AG09309 (cell line): ENCODE data around the gene KLHL14.

Experiments used
- DNase-seq: peaks from one replicate; pipeline ENCODE4 v3.0.0-alpha.2; 2010; ENCODE audit warnings: low read depth
- H3K4me3 ChIP-seq: 2 replicates; pipeline ENCODE4 v1.5.1; 2011; ENCODE audit warnings: mild to moderate bottlenecking, low read depth, low read length, moderate library complexity; ENCODE audit not compliant: control insufficient read depth
- TF ChIP-seq, protein P1 (sequence below): IDR thresholded peaks from 2 replicates; pipeline ENCODE4 v1.5.1; 2011; ENCODE audit warnings: mild to moderate bottlenecking, low read depth, low read length, inconsistent platforms; ENCODE audit not compliant: insufficient read depth, control insufficient read depth; ENCODE audit errors: missing control alignments

KLHL14 gene

GRCh38 chr18:32777049-32777448 is 4.2 kb upstream of the KLHL14 start:
- TF ChIP-seq, protein P1, sequence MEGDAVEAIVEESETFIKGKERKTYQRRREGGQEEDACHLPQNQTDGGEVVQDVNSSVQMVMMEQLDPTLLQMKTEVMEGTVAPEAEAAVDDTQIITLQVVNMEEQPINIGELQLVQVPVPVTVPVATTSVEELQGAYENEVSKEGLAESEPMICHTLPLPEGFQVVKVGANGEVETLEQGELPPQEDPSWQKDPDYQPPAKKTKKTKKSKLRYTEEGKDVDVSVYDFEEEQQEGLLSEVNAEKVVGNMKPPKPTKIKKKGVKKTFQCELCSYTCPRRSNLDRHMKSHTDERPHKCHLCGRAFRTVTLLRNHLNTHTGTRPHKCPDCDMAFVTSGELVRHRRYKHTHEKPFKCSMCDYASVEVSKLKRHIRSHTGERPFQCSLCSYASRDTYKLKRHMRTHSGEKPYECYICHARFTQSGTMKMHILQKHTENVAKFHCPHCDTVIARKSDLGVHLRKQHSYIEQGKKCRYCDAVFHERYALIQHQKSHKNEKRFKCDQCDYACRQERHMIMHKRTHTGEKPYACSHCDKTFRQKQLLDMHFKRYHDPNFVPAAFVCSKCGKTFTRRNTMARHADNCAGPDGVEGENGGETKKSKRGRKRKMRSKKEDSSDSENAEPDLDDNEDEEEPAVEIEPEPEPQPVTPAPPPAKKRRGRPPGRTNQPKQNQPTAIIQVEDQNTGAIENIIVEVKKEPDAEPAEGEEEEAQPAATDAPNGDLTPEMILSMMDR = no peak
- DNase-seq = no peak

DNA sequence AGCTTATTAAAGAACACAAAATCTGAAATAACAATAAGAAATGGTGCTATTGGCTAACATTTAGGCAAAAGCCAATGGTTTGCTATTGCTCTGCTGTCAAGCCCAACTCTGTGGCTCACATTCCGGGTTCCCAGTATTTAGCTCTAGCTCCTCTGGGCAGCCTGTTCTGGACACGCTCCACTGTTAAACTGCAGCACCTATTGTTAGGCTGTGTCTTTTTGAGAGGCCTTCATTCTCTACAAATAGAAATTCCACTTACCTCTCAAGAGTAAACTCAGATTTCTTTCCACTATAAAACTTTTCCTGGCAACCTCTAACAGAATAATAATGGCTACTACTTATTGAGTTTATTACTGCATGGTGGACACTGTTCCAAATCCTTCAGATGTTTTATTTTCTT is 3.7 kb upstream of the KLHL14 start:
- DNase-seq = no peak
- TF ChIP-seq, protein P1 = no peak
- H3K4me3 ChIP-seq = no peak overlapping the region

More at GRCh38 chr18:32777049-32777448, 4.2 kb upstream of the KLHL14 start:
- no peak overlapping the region for H3K4me3 ChIP-seq

DNA sequence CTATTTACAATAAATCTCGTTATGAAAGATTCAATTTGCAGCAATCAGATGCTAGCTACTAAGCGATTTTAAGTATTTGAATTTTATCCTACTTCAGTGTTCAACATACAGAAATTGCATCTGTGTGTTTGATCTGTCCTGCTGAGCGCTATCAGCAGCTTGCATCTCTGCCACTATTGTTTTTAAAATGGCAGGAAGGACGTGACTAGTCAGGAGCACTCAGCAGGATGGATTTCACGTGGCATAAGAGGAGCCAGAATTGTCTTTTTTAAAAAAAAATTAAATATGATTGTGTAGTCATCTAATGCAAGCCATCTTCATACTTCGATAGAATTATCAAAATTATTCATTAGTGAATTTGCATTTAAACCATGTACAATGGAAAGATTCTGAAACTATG is 2.8 kb upstream of the KLHL14 start:
- TF ChIP-seq, protein P1 = no peak
- no peak for DNase-seq
- no peak overlapping the region for H3K4me3 ChIP-seq

- no peak overlapping the region for H3K4me3 ChIP-seq
- TF ChIP-seq, protein P1 = no peak
- DNase-seq = no peak
Measured at GRCh38 chr18:32773382-32773712, 524 bp upstream of the KLHL14 start.

GRCh38 chr18:32771871-32772580 is 797 bp downstream of the KLHL14 start:
- TF ChIP-seq, protein P1 = no peak
- no peak for DNase-seq

DNA sequence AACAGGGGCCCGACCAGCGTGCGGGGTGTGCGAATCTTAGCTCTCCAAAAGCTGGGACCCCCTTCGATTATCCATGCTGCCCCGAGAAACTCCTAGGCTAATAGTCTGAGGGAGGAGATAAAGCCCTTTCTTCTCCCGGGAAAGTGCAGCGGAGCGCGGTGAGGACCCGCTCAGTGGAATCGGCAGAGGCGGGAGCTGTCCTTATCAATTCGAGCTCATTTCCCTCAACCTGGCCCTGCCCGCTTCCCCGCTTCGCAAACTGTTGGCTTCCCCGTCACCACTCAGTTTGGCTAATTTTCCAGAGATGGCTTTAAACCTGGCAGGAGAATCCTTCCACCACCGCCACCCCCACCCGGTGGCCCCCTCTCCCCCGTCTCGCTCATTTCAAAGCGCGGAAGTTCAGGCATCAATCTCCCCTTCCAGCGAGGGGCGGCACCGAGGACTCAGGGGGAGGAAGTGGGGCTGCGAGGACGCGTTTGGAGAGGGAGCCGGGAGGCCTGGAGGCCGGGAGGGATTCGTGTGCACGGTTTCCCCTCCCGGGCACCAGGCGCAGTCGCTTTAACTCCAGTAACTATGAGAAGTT is 1.6 kb downstream of the KLHL14 start:
- no peak overlapping the region for H3K4me3 ChIP-seq
- TF ChIP-seq, protein P1 = no peak
- DNase-seq = no peak

More at GRCh38 chr18:32771871-32772580, 797 bp downstream of the KLHL14 start:
- H3K4me3 ChIP-seq = no peak overlapping the region
